ENCODE measurements around the gene C7orf33. TPM values are rescaled to one million over a fixed set of nuclear protein-coding genes. Genes with fewer than 3 reads are reported as not detected.
"Not testable (repeated sequence)": the region's sequence is repeated elsewhere in the genome, so short reads cannot be mapped to it uniquely, and the experiment has no call there.

Gene C7orf33, protein sequence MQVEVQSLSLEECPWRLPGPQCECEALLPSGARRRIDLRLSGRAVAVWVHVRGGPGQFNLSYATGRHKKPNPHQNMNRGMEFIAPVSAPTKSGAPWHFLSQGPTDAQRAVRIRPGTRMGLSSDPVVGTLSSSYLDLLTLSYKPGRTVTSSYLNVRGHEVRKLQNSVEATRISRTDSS
- total RNA-seq, result not detected

DNA sequence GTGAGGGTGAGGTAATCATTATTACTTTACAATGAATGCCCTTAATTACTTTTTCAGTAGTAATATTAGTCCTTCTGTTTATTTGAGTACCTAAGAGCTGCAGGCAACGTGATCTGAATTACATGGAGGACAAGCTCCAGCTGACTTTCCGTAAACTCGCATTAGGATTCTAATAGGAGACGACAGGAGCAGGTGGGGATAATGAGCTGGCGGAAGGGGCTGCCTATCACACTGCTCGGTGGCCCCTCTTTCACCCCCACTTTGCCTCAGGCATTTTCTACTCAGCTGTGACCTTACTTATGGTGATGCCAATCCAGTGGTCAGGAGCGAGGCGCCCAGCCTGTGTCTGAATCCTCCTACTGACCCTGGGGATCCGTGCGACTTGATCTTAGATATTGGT, at the start of gene C7orf33:
TSS of gene C7orf33 (plus strand) at position 296 of the 400 bp plus-strand sequence. CDS start 160 bp downstream, outside the sequence.
- peaks cover 48% of the 10 kb centered on the region for H3K27me3 Mint-ChIP-seq (ENCODE audit: low read depth)
- no peak within 1 kb of the TSS for H3K27ac Mint-ChIP-seq
- no peaks in the 10 kb centered on the region for H3K9me3 Mint-ChIP-seq
- no peak for DNase-seq
- peaks cover 5% of the 10 kb centered on the region for H3K4me1 Mint-ChIP-seq (ENCODE audit: low read depth)
- H3K4me3 Mint-ChIP-seq, result no peak within 1 kb of the TSS
- ATAC-seq (replicated peaks in 1 of 2), result no peak
- no peaks in the 10 kb centered on the region for H3K36me3 Mint-ChIP-seq (ENCODE audit: insufficient read depth in 2 of 2)

DNA sequence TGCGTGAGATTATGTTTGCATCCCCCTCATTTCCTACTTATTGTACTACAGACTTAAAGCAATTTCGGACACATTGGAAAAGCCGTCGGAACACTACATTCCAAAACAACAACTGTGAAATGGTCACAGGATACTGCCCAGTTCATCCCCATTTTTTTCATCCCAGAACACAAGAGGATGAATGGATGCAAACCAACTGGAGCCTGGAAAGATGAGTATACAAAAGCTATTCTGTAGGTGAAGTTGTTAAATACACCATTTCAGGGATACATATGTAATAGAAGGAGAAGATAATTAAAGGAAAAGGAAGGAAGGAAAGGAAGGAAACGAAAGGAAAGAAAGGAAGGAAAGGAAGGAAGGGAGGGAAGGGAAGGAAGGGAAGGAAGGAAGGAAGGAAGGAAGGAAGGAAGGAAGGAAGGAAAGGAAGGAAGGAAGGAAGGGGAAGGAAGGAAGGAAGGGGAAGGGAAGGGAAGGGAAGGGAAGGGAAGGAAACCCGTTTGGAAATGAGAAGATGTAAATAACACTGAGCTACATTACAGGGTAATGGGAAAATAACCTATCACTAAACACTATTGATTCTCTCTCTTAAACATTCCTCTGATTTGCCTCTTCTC, 48.6 kb upstream of the C7orf33 start:
- H3K4me3 Mint-ChIP-seq, result no peak overlapping the region
- no peaks in the 10 kb centered on the region for H3K4me1 Mint-ChIP-seq (ENCODE audit: low read depth)
- peaks cover 3% of the 10 kb centered on the region for H3K27me3 Mint-ChIP-seq (ENCODE audit: low read depth)
- H3K27ac Mint-ChIP-seq, result no peak overlapping the region
- no peaks in the 10 kb centered on the region for H3K36me3 Mint-ChIP-seq (ENCODE audit: insufficient read depth in 2 of 2)
- ATAC-seq (replicated peaks in 1 of 2), result no peak
- DNase-seq, result no peak
- H3K9me3 Mint-ChIP-seq, result no peaks in the 10 kb centered on the region

DNA sequence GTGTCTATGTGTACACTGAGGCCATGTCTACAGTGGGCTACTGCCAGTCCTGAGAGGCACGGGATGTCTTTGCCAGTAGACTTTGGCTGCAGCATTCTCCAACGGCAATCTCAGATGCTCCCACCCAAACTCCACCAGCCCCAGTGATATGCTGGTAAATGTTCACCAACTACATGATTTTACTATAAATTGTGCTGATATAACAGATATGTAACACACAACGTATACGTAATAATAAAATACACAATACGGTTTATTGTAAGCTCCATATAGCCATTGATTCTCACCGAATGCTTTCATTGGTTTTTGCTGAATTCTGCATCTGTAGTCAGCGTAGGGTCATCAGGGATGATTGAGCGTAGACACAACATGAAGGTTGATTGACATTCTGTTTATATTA, 47.3 kb upstream of the C7orf33 start:
- no peaks in the 10 kb centered on the region for H3K36me3 Mint-ChIP-seq (ENCODE audit: insufficient read depth in 2 of 2)
- no peak overlapping the region for H3K4me3 Mint-ChIP-seq
- peaks cover 0 to under 1% of the 10 kb centered on the region in 2 donors for H3K9me3 Mint-ChIP-seq
- H3K27me3 Mint-ChIP-seq (ENCODE audit: low read depth), result no peaks in the 10 kb centered on the region
- no peak for ATAC-seq (replicated peaks in 1 of 2)
- H3K4me1 Mint-ChIP-seq (ENCODE audit: low read depth), result peaks cover 4% of the 10 kb centered on the region
- DNase-seq, result no peak
- no peak overlapping the region for H3K27ac Mint-ChIP-seq

DNA sequence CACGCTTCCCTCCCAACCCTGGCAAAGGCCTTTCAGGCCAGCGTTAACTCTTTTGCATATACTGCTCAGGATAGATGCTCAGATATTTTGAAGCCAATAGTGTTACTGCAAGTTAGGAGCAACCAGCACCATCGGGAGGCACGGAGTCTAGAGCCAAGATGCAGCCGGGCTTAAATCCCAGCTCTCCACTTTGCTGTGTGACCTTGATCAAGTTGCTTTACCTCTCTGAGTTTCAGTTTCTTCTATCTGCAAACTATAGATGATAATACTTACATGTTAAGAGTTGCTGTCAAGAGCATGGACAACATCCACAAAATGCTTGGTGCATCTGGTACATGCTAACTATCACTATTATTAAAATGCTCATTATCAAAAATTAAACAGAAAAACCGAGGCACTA, 45.4 kb upstream of the C7orf33 start:
- Mint-ChIP-seq H3K9me3 (peaks cover 1 to 2% of the 10 kb centered on the region in 2 donors), H3K4me3 (no peak overlapping the region), H3K4me1 (ENCODE audit: low read depth) (peaks cover 6% of the 10 kb centered on the region)

DNA sequence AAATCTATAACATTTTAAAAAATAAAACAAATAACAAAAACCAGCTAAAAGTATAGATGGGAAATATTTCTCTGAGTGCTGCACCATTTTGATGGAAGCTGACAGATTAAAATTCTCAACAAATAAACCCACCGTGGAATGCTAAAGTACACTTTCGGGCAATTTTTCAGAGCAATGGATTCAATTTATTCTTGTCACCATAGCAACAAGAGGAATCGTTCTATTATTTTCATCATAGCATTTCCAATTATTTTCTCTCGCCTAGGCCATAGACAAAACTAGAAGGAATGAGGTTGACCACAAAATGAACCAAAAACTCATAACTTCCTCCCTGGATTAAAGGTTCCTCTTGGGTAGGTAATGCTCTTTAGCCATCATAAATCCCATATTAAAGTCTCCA, 44.6 kb upstream of the C7orf33 start:
- H3K27ac Mint-ChIP-seq, result no peak overlapping the region
- no peaks in the 10 kb centered on the region for H3K27me3 Mint-ChIP-seq (ENCODE audit: low read depth)
- H3K4me3 Mint-ChIP-seq, result no peak overlapping the region
- peaks cover 6% of the 10 kb centered on the region for H3K4me1 Mint-ChIP-seq (ENCODE audit: low read depth)
- H3K36me3 Mint-ChIP-seq (ENCODE audit: insufficient read depth in 2 of 2), result no peaks in the 10 kb centered on the region
- DNase-seq (no peak), ATAC-seq (replicated peaks in 1 of 2) (no peak)
- peaks cover 1 to 2% of the 10 kb centered on the region in 2 donors for H3K9me3 Mint-ChIP-seq

More for the DNA sequence above, 45.4 kb upstream of the C7orf33 start:
- Mint-ChIP-seq H3K27me3 (ENCODE audit: low read depth) (no peaks in the 10 kb centered on the region), H3K36me3 (ENCODE audit: insufficient read depth in 2 of 2) (no peaks in the 10 kb centered on the region), H3K27ac (no peak overlapping the region)
- DNase-seq (no peak), ATAC-seq (replicated peaks in 1 of 2) (no peak)

DNA sequence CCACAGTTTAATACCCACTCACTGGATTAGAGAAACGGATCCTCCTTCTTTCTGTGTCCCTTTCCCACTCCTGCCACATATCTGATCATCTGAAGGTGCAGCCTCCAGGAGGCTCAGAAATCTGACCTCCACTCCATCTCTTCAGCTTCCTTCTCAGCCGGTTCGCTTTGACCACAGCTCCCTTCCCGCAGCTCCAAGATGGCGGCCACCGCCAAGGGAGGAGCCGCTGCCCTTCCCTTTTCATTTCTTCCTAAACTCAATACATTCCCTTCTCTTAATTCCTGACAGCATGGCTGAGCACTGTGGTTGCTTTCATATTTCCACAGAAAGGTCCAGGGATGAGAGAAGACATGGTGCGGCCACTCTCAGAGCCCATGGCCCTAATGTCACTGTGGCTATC, 43.7 kb upstream of the C7orf33 start:
- no peak overlapping the region for H3K4me3 Mint-ChIP-seq
- ATAC-seq (replicated peaks in 1 of 2) (no peak), DNase-seq (no peak)
- peaks cover 11% of the 10 kb centered on the region for H3K4me1 Mint-ChIP-seq (ENCODE audit: low read depth)
- H3K27ac Mint-ChIP-seq, result no peak overlapping the region
- no peaks in the 10 kb centered on the region for H3K27me3 Mint-ChIP-seq (ENCODE audit: low read depth)
- peaks cover 1 to 3% of the 10 kb centered on the region in 2 donors for H3K9me3 Mint-ChIP-seq
- no peaks in the 10 kb centered on the region for H3K36me3 Mint-ChIP-seq (ENCODE audit: insufficient read depth in 2 of 2)

GRCh38 chr7:148547951-148548350, 42.6 kb upstream of the C7orf33 start:
- Mint-ChIP-seq H3K36me3 (ENCODE audit: insufficient read depth in 2 of 2) (no peaks in the 10 kb centered on the region), H3K9me3 (peaks cover 1 to 3% of the 10 kb centered on the region in 2 donors), H3K4me3 (no peak overlapping the region), H3K27me3 (ENCODE audit: low read depth) (no peaks in the 10 kb centered on the region), H3K27ac (no peak overlapping the region), H3K4me1 (ENCODE audit: low read depth) (peaks cover 11% of the 10 kb centered on the region)
- peak in 1 of 2 donors; percentile 32 for ATAC-seq (replicated peaks in 1 of 2)
- no peak for DNase-seq

DNA sequence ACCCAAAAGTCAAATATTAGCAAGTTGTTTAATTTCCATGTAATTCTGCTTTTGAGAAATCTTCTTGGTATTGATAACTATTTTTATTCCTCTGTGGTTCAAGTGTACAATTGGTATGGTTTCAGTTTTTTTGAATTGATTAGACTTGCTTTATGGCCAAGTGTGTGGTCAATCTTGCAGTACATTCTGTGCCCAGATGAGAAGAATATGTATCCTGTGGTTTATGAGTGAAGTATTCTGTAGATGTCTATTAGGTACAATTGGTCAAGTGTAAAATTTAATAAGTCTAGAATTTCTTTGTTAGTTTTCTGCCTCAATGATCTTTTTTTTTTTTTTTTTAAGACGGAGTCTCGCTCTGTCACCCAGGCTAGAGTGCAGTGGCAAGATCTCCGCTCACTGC, 36.6 kb upstream of the C7orf33 start:
- H3K36me3 Mint-ChIP-seq (ENCODE audit: insufficient read depth in 2 of 2), result no peaks in the 10 kb centered on the region
- H3K27me3 Mint-ChIP-seq (ENCODE audit: low read depth), result peaks cover 15% of the 10 kb centered on the region
- H3K4me1 Mint-ChIP-seq (ENCODE audit: low read depth), result peaks cover 10% of the 10 kb centered on the region
- no peak overlapping the region for H3K4me3 Mint-ChIP-seq
- peaks cover 0 to 2% of the 10 kb centered on the region in 2 donors for H3K9me3 Mint-ChIP-seq
- DNase-seq (no peak), ATAC-seq (replicated peaks in 1 of 2) (no peak)
- no peak overlapping the region for H3K27ac Mint-ChIP-seq

GRCh38 chr7:148556892-148557291, 33.7 kb upstream of the C7orf33 start:
- H3K27me3 Mint-ChIP-seq (ENCODE audit: low read depth), result peaks cover 30% of the 10 kb centered on the region

DNA sequence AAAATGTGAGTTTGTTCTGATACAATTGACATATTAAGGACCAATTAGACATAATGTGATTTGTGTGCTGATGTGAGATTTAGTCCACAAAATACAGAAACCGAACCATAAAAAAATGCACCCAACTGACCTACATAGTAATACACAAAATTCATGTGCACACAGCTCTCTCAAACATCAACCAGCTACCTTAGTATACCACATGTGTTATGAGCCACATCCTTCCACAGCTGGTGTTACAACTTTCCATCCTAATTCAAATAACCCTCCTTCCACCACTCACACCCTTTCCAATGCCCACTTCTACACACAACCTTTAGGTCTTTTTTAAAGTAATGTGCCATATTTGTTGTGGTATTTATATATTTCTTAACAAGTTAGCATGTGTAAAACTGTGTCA, 31.7 kb upstream of the C7orf33 start:
- peaks cover 0 to 3% of the 10 kb centered on the region in 2 donors for H3K36me3 Mint-ChIP-seq (ENCODE audit: insufficient read depth in 2 of 2)
- DNase-seq, result no peak
- peaks cover 20% of the 10 kb centered on the region for H3K27me3 Mint-ChIP-seq (ENCODE audit: low read depth)
- H3K4me3 Mint-ChIP-seq, result no peak overlapping the region
- H3K9me3 Mint-ChIP-seq, result no peaks in the 10 kb centered on the region
- peaks cover 10% of the 10 kb centered on the region for H3K4me1 Mint-ChIP-seq (ENCODE audit: low read depth)
- H3K27ac Mint-ChIP-seq, result no peak overlapping the region
- peak in 1 of 2 donors; percentile 42 for ATAC-seq (replicated peaks in 1 of 2)

More at GRCh38 chr7:148556892-148557291, 33.7 kb upstream of the C7orf33 start:
- DNase-seq (no peak), ATAC-seq (replicated peaks in 1 of 2) (peak in 1 of 2 donors; percentile 25)
- no peak overlapping the region for H3K27ac Mint-ChIP-seq
- peaks cover 5% of the 10 kb centered on the region for H3K4me1 Mint-ChIP-seq (ENCODE audit: low read depth)
- no peaks in the 10 kb centered on the region for H3K36me3 Mint-ChIP-seq (ENCODE audit: insufficient read depth in 2 of 2)
- H3K4me3 Mint-ChIP-seq, result no peak overlapping the region
- no peaks in the 10 kb centered on the region for H3K9me3 Mint-ChIP-seq

DNA sequence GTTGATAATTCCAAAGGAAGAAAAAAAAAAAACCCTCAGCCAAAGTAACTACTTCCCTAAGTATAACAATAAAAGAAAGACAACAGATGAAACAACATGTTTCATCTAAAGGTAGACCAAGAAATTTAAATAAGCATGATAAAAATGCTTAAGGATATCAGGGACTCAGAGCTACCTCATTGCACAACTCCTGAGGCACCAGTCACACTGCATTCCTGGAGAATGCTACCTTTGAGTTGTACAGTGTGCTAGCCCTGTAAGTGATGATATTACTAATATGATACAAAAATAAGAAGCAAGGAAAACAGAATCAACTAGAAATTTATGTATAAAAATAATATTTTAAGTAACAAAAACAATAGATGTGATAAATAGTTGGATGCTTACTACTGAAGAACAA, 29.5 kb upstream of the C7orf33 start:
- DNase-seq (no peak), ATAC-seq (replicated peaks in 1 of 2) (no peak)
- no peaks in the 10 kb centered on the region for H3K9me3 Mint-ChIP-seq
- peaks cover 19% of the 10 kb centered on the region for H3K27me3 Mint-ChIP-seq (ENCODE audit: low read depth)
- peaks cover 21% of the 10 kb centered on the region for H3K4me1 Mint-ChIP-seq (ENCODE audit: low read depth)
- H3K36me3 Mint-ChIP-seq (ENCODE audit: insufficient read depth in 2 of 2), result peaks cover 2 to 3% of the 10 kb centered on the region in 2 donors
- no peak overlapping the region for H3K4me3 Mint-ChIP-seq
- H3K27ac Mint-ChIP-seq, result no peak overlapping the region

DNA sequence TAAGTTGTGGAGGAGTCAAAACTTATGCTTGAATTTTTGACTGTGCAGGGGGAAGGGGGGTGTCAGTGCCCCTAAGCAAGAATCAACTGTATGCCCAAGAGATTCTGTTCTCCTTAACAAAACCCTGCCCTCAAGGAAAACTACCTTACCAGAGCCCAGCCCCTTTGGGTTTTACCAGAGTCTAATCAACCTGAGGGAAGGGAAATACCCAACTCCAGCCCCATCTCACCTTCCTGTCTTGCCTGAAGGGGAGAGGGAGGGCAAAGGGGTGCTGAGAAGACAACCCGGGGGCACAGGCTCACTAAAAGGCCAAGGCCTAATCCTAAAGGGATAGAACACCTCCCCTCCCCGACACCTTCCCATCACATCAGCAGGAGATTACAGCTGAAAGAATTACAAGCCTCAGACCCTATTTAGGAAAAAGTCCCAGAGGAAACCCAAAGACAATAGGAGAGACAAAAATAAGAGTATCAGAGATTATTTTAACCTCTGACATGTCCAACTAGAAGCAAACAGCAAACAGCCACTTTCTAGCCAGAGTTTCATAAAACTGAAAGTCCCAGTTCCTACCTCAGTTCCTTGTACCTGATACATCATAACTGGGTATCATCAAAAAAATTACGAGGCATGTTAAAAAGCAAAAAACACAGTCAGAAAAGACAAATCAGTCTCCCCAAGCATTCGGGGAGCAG, 26.8 kb upstream of the C7orf33 start:
- peaks cover 23% of the 10 kb centered on the region for H3K27me3 Mint-ChIP-seq (ENCODE audit: low read depth)
- peaks cover 2 to 3% of the 10 kb centered on the region in 2 donors for H3K36me3 Mint-ChIP-seq (ENCODE audit: insufficient read depth in 2 of 2)
- H3K4me3 Mint-ChIP-seq, result peak overlapping the region; percentile 65 to 68
- DNase-seq, result no peak
- no peaks in the 10 kb centered on the region for H3K9me3 Mint-ChIP-seq
- H3K27ac Mint-ChIP-seq, result peak overlapping the region; percentile 84
- H3K4me1 Mint-ChIP-seq (ENCODE audit: low read depth), result peaks cover 19% of the 10 kb centered on the region
- peak in 1 of 2 donors; percentile 36 for ATAC-seq (replicated peaks in 1 of 2)

GRCh38 chr7:148564275-148564951, 26.2 kb upstream of the C7orf33 start:
- H3K27ac Mint-ChIP-seq; H3K9me3 Mint-ChIP-seq; H3K36me3 Mint-ChIP-seq (ENCODE audit: insufficient read depth in 2 of 2): not testable (repeated sequence)
- ATAC-seq (replicated peaks in 1 of 2) (peak; percentile 83 to 92), DNase-seq (peak; percentile 43 to 47)
- peaks cover 19% of the 10 kb centered on the region for H3K27me3 Mint-ChIP-seq (ENCODE audit: low read depth)
- peaks cover 16% of the 10 kb centered on the region for H3K4me1 Mint-ChIP-seq (ENCODE audit: low read depth)
- H3K4me3 Mint-ChIP-seq, result peak overlapping the region; percentile 65 to 68
